Natural killer cell (primary cell): ENCODE measurements around the gene TKFC. TPM values are rescaled to one million over a fixed set of nuclear protein-coding genes. Genes with fewer than 3 reads are reported as not detected.

Experiments
- ATAC-seq, 3 donors: fragments of 150-1000 bp in 2 of 3; fragments of 200-7000 bp in 1 of 3; cut with Tn5 transposase; 1 replicate in 1 of 3; 2 replicates in 2 of 3; pipeline ENCODE4 v1.10.0; 2021; ENCODE audit warnings: mild to moderate bottlenecking in 2 of 3, moderate library complexity in 2 of 3
- DNase-seq, 2 donors: peaks; one replicate each; pipeline versions ENCODE4 v3.0.0 to v3.0.0-alpha.2; 2013 to 2021; ENCODE audit warnings: mixed read lengths in 1 of 2
- H3K27ac ChIP-seq: one replicate; pipeline ENCODE4 v1.5.1; 2013; ENCODE audit warnings: mild to moderate bottlenecking, low read length
- H3K27me3 ChIP-seq: one replicate; pipeline ENCODE4 v1.6.1; 2013; ENCODE audit warnings: low read length; ENCODE audit not compliant: control insufficient read depth, insufficient read depth
- H3K36me3 ChIP-seq: one replicate; pipeline ENCODE4 v1.6.1; 2013; ENCODE audit warnings: low read length; ENCODE audit not compliant: control insufficient read depth, insufficient read depth
- H3K4me1 ChIP-seq: one replicate; pipeline ENCODE4 v1.6.1; 2013; ENCODE audit warnings: low read length; ENCODE audit not compliant: control insufficient read depth, insufficient read depth
- H3K4me3 ChIP-seq: one replicate; pipeline ENCODE4 v1.5.1; 2013; ENCODE audit warnings: low read length
- H3K9me3 ChIP-seq: one replicate; pipeline ENCODE4 v1.6.1; 2013; ENCODE audit warnings: low read length; ENCODE audit not compliant: control insufficient read depth, insufficient read depth
- H3K27ac Mint-ChIP-seq, 2 donors: one replicate each; pipeline ENCODE4 v1.8.0; 2022; ENCODE audit warnings: mild to moderate bottlenecking in 2 of 2, mixed read lengths in 2 of 2, moderate library complexity in 1 of 2
- H3K27me3 Mint-ChIP-seq, 2 donors: one replicate each; pipeline ENCODE4 v1.8.0; 2022; ENCODE audit warnings: low read depth in 2 of 2, mixed read lengths in 2 of 2
- H3K36me3 Mint-ChIP-seq: one replicate; pipeline ENCODE4 v1.8.0; 2022; ENCODE audit warnings: mixed read lengths
- H3K4me1 Mint-ChIP-seq, 2 donors: one replicate each; pipeline ENCODE4 v1.8.0; 2022; ENCODE audit warnings: mixed read lengths in 2 of 2
- H3K4me3 Mint-ChIP-seq: one replicate; pipeline ENCODE4 v1.8.0; 2022; ENCODE audit warnings: mild to moderate bottlenecking, moderate library complexity, mixed read lengths
- H3K9me3 Mint-ChIP-seq, 2 donors: one replicate each; pipeline ENCODE4 v1.8.0; 2022; ENCODE audit warnings: mixed read lengths in 2 of 2
- CTCF ChIP-seq: fragments of 200-600 bp; IDR thresholded peaks from one replicate; pipeline ENCODE4 v1.8.0; 2022; ENCODE audit warnings: antibody characterized with exemption
- WGBS: methylation state at CpG from one replicate; pipeline ENCODE4 v1.1.7; 2013; ENCODE audit warnings: missing lambda C conversion rate; ENCODE audit not compliant: insufficient coverage; 5-methylcytosine and 5-hydroxymethylcytosine counted together
- intact Hi-C: fragments of 100-400 bp; cut with micrococcal nuclease; formaldehyde crosslinking; loops from one replicate; pipeline ENCODE4 v1.14.2; 2022
- total RNA-seq, 4 donors: library from RNA; stranded (reverse); fragments of 120-200 nt in 1 of 4; gene quantifications; one replicate each; pipeline versions ENCODE4 v1.2.3 to v1.2.4, GENCODE V29; 2013 to 2022

TKFC gene
- total RNA-seq, 3 donors from 2014 or later (not counting 1 experiment from before 2014, with no cell fraction given) = 32.9 to 54.8 (median 38.6) TPM

GRCh38 chr11:61343792-61344745, 11.0 kb downstream of the TKFC start:
- ATAC-seq = no peak
- WGBS = 96% methylated on average over 24 of the region's 29 CpGs
- Histone ChIP-seq H3K4me3 (no peak overlapping the region), H3K27me3 (no peaks in the 10 kb centered on the region), H3K27ac (no peak overlapping the region), H3K9me3 (no peaks in the 10 kb centered on the region), H3K36me3 (peaks cover 15% of the 10 kb centered on the region), H3K4me1 (no peaks in the 10 kb centered on the region)
- no peaks in the 10 kb centered on the region for H3K9me3 Mint-ChIP-seq
- H3K36me3 Mint-ChIP-seq = no peaks in the 10 kb centered on the region
- intact Hi-C loops = no loop called here
- no peak overlapping the region for H3K4me3 Mint-ChIP-seq
- TF ChIP-seq CTCF = no peak
- no peaks in the 10 kb centered on the region for H3K4me1 Mint-ChIP-seq
- H3K27me3 Mint-ChIP-seq = no peaks in the 10 kb centered on the region
- no peak overlapping the region for H3K27ac Mint-ChIP-seq
- DNase-seq = no peak

GRCh38 chr11:61345170-61345610, 12.2 kb downstream of the TKFC start:
- peaks cover 0 to 4% of the 10 kb centered on the region in 2 donors for H3K4me1 Mint-ChIP-seq
- H3K4me1 ChIP-seq = no peaks in the 10 kb centered on the region
- DNase-seq = no peak
- H3K27me3 Mint-ChIP-seq = no peaks in the 10 kb centered on the region
- no peak overlapping the region for H3K27ac ChIP-seq
- ATAC-seq = no peak
- H3K4me3 Mint-ChIP-seq = no peak overlapping the region
- no peaks in the 10 kb centered on the region for H3K9me3 ChIP-seq
- H3K27ac Mint-ChIP-seq = no peak overlapping the region
- no peaks in the 10 kb centered on the region for H3K9me3 Mint-ChIP-seq
- H3K4me3 ChIP-seq = no peak overlapping the region
- H3K36me3 ChIP-seq = peaks cover 21% of the 10 kb centered on the region
- no peaks in the 10 kb centered on the region for H3K36me3 Mint-ChIP-seq
- no peaks in the 10 kb centered on the region for H3K27me3 ChIP-seq
- intact Hi-C loops = no loop called here
- no peak for TF ChIP-seq CTCF
- 86% methylated on average over 4 of the region's 4 CpGs for WGBS

- ATAC-seq (no peak), DNase-seq (no peak)
- Mint-ChIP-seq H3K4me1 (peaks cover 0 to 4% of the 10 kb centered on the region in 2 donors), H3K9me3 (no peaks in the 10 kb centered on the region), H3K36me3 (no peaks in the 10 kb centered on the region), H3K27me3 (no peaks in the 10 kb centered on the region), H3K4me3 (no peak overlapping the region), H3K27ac (no peak overlapping the region)
- H3K4me3 ChIP-seq = no peak overlapping the region
- H3K9me3 ChIP-seq = no peaks in the 10 kb centered on the region
- no peak overlapping the region for H3K27ac ChIP-seq
- 82% methylated on average over 14 of the region's 14 CpGs for WGBS
- H3K27me3 ChIP-seq = no peaks in the 10 kb centered on the region
- H3K4me1 ChIP-seq = no peaks in the 10 kb centered on the region
- TF ChIP-seq CTCF = no peak
- intact Hi-C loops = no loop called here
- peaks cover 29% of the 10 kb centered on the region for H3K36me3 ChIP-seq
Measured at GRCh38 chr11:61345954-61346843, 13.2 kb downstream of the TKFC start.
